Heart left ventricle (tissue), 16 donors: ENCODE results near the gene NEMF. TPM values are rescaled to one million over a fixed set of nuclear protein-coding genes. Genes with fewer than 3 reads are reported as not detected.
"Not testable (repeated sequence)": the region's sequence is repeated elsewhere in the genome, so short reads cannot be mapped to it uniquely, and the experiment has no call there.

Source experiments
- ATAC-seq, 4 donors: fragments of 200-7000 bp; cut with Tn5 transposase; one replicate each; pipeline ENCODE4 v1.9.1; 2020 to 2022; ENCODE audit warnings: moderate library complexity in 4 of 4, mild to moderate bottlenecking in 3 of 4, moderate number of reproducible peaks in 1 of 4
- DNase-seq, 5 donors: peaks; one replicate each; pipeline ENCODE4 v3.0.0-alpha.2; 2020
- H3K27ac ChIP-seq, 12 donors: fragments of 200-600 bp; sonication (generic) in 4 of 12; one replicate each; pipeline versions ENCODE4 v1.5.0 to v1.8.0; 2016 to 2022; ENCODE audit warnings: mild to moderate bottlenecking in 2 of 12
- H3K27me3 ChIP-seq, 9 donors: fragments of 200-600 bp; sonication (generic) in 2 of 9; one replicate each; pipeline versions ENCODE4 v1.5.1 to v1.8.0; 2016 to 2022; ENCODE audit warnings: mild to moderate bottlenecking in 3 of 9
- H3K36me3 ChIP-seq, 9 donors: fragments of 200-600 bp; sonication (generic) in 2 of 9; one replicate each; pipeline versions ENCODE4 v1.5.0 to v1.8.0; 2018 to 2022; ENCODE audit warnings: mild to moderate bottlenecking in 2 of 9
- H3K4me1 ChIP-seq, 12 donors: fragments of 200-600 bp; sonication (generic) in 4 of 12; one replicate each; pipeline versions ENCODE4 v1.5.0 to v1.8.0; 2016 to 2022; ENCODE audit warnings: mild to moderate bottlenecking in 3 of 12
- H3K4me3 ChIP-seq, 12 donors: fragments of 200-600 bp; sonication (generic) in 4 of 12; one replicate each; pipeline versions ENCODE4 v1.5.0 to v1.8.0; 2017 to 2022; ENCODE audit warnings: mild to moderate bottlenecking in 9 of 12, moderate library complexity in 4 of 12
- H3K9me3 ChIP-seq, 12 donors: fragments of 200-600 bp; sonication (generic) in 4 of 12; one replicate each; pipeline versions ENCODE4 v1.5.0 to v1.8.0; 2016 to 2022; ENCODE audit warnings: mild to moderate bottlenecking in 1 of 12
- POLR2A ChIP-seq, 2 donors: fragments of 450-650 bp; IDR thresholded peaks; one replicate each; pipeline ENCODE4 v1.6.1; 2017; ENCODE audit warnings: antibody characterized with exemption in 2 of 2, mild to moderate bottlenecking in 2 of 2, moderate library complexity in 2 of 2
- WGBS, 4 donors: extraction: QIAGEN DNeasy Blood & Tissue Kit in 2 of 4; methylation state at CpG; one replicate each; pipeline versions ENCODE4 v1.1.5 to v1.1.7; 2013 to 2018; 5-methylcytosine and 5-hydroxymethylcytosine counted together
- intact Hi-C, 10 donors: fragments of 100-400 bp; cut with DNase I; formaldehyde crosslinking; loops; one replicate each; pipeline versions ENCODE4 v1.11.1 to v1.14.2; 2022
- polyA plus RNA-seq, 2 donors: library from polyadenylated mRNA; stranded (reverse); fragments of 200-250 nt; gene quantifications; one replicate each; pipeline ENCODE4 v1.2.3, GENCODE V29; 2013
- total RNA-seq, 9 donors: library from RNA; depleted of rRNA in 2 of 9; stranded (reverse); fragments of >200 nt in 2 of 9; fragmentation: NEBNext Ultra II Directional in 3 of 9; extraction: Animal tissue kit (Norgen Biotek cat#: 25700) in 3 of 9; gene quantifications; one replicate each; pipeline versions ENCODE4 v1.1.0 to v1.2.4, GENCODE V29; 2016 to 2023
- TF ChIP-seq, protein P1 (sequence below), 12 donors: fragments of 200-600 bp; sonication (generic) in 4 of 12; IDR thresholded peaks; one replicate each; pipeline versions ENCODE4 v1.5.0 to v1.8.0; 2018 to 2022; ENCODE audit warnings: antibody characterized with exemption in 12 of 12, mild to moderate bottlenecking in 5 of 12
- donor health status: ischemic (EF 13 %, LVEDD 7.1; RV severe dilation, severe dysfunction).
- donor health status: healthy with polysubstance abuse.
- donor health status: DM: no; HTN: yes; CAD: no.
- donor health status: DM: no; HTN: no; CAD: no.
- donor health status: ischemic (EF 25% LVEDD 6.9; RV normal size, moderate dysfunction).
- donor health status: ischemic (EF 25% LVEDD 5.7; RV mildly dilated, moderate dysfunction).
- donor health status: healthy.
- donor health status: DM: yes; HTN: yes; CAD: no.
- donor health status: ischemic (EF 35%, LVEDD 5.7; RV mildly dilated, moderate dysfunction).
- donor health status: nonischemic (EF 11% LVEDD 7.7; RV severe dilation, severe dysfunction).
- donor health status: DM: yes; HTN: yes; CAD: no.
- donor health status: PGD.
- donor health status: ischemic (EF 29% LVEDD 5.4; RV normal size, mild dysfunction).
- donor health status: nonischemic (EF 23%, LVEDD 6.1; RV moderate dilation, normal function).

The NEMF gene
- total and polyA plus RNA-seq, 11 donors = 26.7 to 69.7 (median 48.3) TPM

- no peaks in the 10 kb centered on the region for H3K9me3 ChIP-seq
- peaks cover 0 to 100% (median 99%) of the 10 kb centered on the region in 9 donors for H3K36me3 ChIP-seq
- H3K27me3 ChIP-seq = no peaks in the 10 kb centered on the region
- WGBS, 4 donors = 98 to 100% (median 98%) methylated on average over 2 of the region's 2 CpGs
- intact Hi-C loops = loop anchor here in 4 of 10 donors (5.0 to 10.0 kb wide), 3 partner anchors 41 to 58 kb away; no protein-coding TSS in a partner anchor
- no peak for ATAC-seq
- no peak overlapping the region for H3K4me3 ChIP-seq
- DNase-seq = no peak
- no peak for TF ChIP-seq POLR2A (IDR thresholded peaks at IDR 0.05)
- TF ChIP-seq, protein P1, sequence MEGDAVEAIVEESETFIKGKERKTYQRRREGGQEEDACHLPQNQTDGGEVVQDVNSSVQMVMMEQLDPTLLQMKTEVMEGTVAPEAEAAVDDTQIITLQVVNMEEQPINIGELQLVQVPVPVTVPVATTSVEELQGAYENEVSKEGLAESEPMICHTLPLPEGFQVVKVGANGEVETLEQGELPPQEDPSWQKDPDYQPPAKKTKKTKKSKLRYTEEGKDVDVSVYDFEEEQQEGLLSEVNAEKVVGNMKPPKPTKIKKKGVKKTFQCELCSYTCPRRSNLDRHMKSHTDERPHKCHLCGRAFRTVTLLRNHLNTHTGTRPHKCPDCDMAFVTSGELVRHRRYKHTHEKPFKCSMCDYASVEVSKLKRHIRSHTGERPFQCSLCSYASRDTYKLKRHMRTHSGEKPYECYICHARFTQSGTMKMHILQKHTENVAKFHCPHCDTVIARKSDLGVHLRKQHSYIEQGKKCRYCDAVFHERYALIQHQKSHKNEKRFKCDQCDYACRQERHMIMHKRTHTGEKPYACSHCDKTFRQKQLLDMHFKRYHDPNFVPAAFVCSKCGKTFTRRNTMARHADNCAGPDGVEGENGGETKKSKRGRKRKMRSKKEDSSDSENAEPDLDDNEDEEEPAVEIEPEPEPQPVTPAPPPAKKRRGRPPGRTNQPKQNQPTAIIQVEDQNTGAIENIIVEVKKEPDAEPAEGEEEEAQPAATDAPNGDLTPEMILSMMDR (IDR thresholded peaks at IDR 0.05) = no peak
- H3K4me1 ChIP-seq = no peaks in the 10 kb centered on the region
- H3K27ac ChIP-seq = no peak overlapping the region
Observed at GRCh38 chr14:49786315-49786714, 66.3 kb downstream of the NEMF start.

DNA sequence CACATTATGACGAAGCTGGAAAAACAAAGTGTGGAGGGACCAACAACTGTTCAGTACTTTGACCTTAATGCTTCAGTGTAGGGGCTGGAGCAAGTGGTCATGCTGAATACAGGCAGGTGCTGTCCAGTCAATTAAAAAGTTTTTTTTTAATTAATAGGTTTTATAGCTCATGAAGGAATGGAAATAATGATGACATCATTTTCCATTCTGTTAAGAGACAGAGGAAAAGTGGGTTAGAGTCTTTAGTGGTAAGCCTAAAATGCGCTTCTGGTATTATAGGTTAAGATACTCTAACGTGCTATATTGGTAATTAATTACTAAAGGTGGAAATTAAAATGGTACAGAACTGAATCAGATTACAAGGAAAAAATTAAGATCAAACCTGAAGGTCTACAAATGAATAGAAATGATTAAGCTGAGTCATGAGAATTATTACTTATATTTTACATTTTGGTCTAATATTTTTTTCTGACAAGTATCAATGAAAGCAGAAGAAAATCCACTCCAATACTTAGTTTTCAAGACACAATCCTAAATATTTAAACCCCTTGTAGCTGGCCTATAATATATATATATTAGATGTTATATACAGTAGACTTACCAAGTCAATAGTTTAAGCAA is 69.1 kb downstream of the NEMF start:
- Histone ChIP-seq H3K9me3 (no peaks in the 10 kb centered on the region), H3K4me1 (no peaks in the 10 kb centered on the region), H3K4me3 (no peak overlapping the region), H3K36me3 (peaks cover 0 to 100% (median 100%) of the 10 kb centered on the region in 9 donors), H3K27me3 (no peaks in the 10 kb centered on the region), H3K27ac (no peak overlapping the region)
- intact Hi-C loops = loop anchor here in 5 of 10 donors (5.0 to 10.0 kb wide), 3 partner anchors 49 to 61 kb away; no protein-coding TSS in a partner anchor
- 87 to 90% (median 89%) methylated on average over 3 of the region's 3 CpGs for WGBS, 4 donors
- TF ChIP-seq, protein P1 (IDR thresholded peaks at IDR 0.05) = no peak
- TF ChIP-seq POLR2A (IDR thresholded peaks at IDR 0.05) = no peak
- ATAC-seq = no peak
- DNase-seq = no peak

- not testable (repeated sequence) for H3K4me1 ChIP-seq, H3K4me3 ChIP-seq, ATAC-seq, H3K9me3 ChIP-seq, H3K27ac ChIP-seq, H3K27me3 ChIP-seq, DNase-seq
- H3K36me3 ChIP-seq = peaks cover 0 to 100% (median 99%) of the 10 kb centered on the region in 9 donors
- intact Hi-C loops = loop anchor here in 5 of 10 donors (5.0 to 10.0 kb wide), 3 partner anchors 51 to 64 kb away; no protein-coding TSS in a partner anchor
- 94 to 98% (median 96%) methylated on average over 7 of the region's 7 CpGs for WGBS, 4 donors
Observed at GRCh38 chr14:49781040-49781439, 71.5 kb downstream of the NEMF start.

DNA sequence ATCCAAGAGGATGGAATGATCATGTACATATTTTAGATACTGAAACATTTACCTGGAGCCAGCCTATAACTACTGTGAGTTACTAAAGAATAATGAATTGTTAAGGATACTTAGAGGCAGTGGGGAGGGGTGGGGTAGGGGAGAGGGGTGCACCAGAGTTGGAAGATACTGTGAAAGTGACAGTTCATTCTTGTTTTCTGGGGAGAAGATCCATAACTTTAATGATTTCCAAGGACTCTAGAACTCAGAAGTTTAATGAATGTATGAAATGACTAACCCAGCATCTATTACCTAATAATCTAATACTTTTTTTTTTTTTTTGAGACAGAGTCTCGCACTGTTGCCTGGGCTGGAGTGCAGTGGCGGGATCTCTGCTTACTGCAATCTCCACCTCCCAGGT is 74.2 kb downstream of the NEMF start:
- no peak overlapping the region for H3K27ac ChIP-seq
- peaks cover 0 to 100% (median 98%) of the 10 kb centered on the region in 9 donors for H3K36me3 ChIP-seq
- intact Hi-C loops = no loop called here
- no peaks in the 10 kb centered on the region for H3K9me3 ChIP-seq
- 94 to 100% (median 97%) methylated on average over 2 of the region's 2 CpGs for WGBS, 4 donors
- H3K4me1 ChIP-seq = peaks cover 0 to 5% (median 0%) of the 10 kb centered on the region in 12 donors
- ATAC-seq = no peak
- DNase-seq = no peak
- no peaks in the 10 kb centered on the region for H3K27me3 ChIP-seq
- no peak overlapping the region for H3K4me3 ChIP-seq
- TF ChIP-seq, protein P1 (IDR thresholded peaks at IDR 0.05) = no peak
- TF ChIP-seq POLR2A (IDR thresholded peaks at IDR 0.05) = no peak
